ENCODE data around the gene CISH.
A peak's percentile ranks its signal among the peaks of the same experiment; 100 is the strongest.

Gene CISH

DNA sequence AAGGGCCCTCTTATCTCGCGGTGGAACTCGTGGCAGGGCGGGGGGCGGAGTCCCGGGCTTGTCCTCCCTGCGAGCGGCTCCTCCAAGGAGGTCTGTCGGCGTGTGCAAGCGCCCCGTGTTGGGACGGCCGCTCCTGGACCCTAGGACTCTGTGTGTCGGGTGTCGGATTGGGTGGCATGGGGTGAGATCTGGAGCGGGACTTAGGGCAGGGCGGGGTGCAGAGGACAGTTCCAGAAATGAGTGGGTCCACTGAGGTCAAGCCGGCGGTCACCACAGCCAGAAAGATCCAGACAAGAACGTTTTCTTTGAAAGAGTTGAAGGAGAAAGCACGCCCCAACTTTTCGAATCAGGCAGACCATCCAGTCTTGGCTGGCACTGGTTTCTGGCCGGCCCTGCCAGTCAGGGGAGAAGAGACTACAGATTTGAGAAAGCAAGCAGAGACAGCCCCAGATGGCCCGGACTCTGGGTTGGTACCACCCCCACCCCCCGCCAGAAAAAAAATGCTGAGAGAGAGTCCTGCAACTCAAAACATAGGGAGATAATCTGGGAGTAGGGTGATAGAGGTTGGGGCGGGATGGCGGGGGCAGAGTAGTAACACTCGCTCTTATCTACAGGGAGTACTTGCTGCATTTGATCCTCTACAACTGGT, 784 bp upstream of the CISH start:
- no peak for DNase-seq

DNA sequence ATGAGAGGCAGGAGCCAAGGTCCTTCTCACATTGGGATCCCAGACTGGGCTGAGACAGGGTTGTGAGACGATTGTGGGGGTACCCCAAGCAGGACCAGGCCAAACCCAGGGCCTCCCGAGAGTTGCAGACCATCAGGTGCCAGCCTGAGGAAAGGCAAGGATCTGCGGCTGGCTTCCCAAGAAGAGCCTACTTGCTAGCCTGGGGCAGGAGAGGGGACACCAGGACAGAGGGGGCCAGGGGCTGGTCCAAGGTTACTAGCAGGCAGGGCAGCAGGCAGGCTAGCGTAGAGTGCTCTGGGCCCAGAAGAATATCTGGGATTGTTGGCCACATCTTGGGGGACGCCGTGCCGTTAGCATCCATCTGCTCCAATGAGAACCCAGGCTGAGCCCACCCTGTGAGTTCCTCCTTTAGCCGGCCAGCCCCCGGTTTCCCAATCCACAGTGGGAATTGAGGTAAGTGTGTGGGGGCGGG, 546 bp downstream of the CISH start:
- no peak for DNase-seq

DNA sequence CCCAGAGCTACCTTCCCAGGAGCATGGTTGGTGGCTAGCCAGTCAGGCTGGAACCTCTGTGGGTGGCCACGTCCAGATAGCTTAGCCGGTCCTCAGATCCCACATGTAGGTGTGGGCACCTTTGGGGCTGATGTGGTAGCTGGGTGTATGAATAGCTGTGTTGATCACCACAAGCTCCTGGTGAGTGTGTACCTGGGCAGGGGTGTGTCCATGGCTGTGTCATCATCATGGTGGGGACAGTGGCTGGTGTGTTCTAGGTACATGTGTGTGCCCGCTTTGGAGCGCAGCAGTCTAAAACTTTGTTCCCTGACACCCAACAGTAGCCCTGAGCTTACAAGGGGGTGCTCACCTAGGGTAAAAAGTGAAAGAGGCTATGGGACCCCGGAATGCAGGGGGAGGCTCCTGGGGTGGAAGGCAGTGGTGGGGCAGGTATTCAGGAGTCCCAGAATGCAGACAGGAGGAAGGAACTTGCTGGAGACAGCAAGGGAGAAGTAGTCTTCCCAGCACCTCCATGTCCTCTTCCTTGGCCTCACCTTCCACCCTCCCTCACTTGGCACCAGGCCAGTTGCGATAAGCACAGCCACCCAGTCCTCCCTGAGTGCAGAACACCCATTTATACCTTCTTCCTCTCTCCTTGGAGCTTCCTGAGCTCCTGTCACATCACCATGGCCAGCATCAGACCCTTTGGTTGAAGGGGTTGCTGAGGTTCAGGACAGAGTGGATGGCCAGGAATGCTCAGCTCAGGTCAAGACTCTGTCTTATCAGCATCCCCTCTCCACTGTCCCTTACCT, 1.2 kb downstream of the CISH start:
- no peak for DNase-seq

DNA sequence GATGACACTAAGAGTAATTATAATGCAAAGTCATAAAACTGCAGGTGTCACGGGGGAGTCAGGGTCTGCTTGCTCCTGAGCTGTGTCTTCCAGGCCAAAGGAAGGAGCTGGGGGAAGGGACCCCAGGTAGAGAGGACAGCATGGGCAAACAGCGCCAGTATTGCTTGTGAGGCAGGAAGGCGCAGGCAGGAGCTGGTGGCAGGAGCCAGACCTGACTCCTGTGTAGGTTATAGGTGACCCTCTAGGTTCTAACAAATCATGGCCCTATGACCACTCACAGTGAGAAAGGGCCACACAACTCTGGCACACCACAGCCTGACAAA, 1.9 kb downstream of the CISH start:
- DNase-seq, result no peak

DNA sequence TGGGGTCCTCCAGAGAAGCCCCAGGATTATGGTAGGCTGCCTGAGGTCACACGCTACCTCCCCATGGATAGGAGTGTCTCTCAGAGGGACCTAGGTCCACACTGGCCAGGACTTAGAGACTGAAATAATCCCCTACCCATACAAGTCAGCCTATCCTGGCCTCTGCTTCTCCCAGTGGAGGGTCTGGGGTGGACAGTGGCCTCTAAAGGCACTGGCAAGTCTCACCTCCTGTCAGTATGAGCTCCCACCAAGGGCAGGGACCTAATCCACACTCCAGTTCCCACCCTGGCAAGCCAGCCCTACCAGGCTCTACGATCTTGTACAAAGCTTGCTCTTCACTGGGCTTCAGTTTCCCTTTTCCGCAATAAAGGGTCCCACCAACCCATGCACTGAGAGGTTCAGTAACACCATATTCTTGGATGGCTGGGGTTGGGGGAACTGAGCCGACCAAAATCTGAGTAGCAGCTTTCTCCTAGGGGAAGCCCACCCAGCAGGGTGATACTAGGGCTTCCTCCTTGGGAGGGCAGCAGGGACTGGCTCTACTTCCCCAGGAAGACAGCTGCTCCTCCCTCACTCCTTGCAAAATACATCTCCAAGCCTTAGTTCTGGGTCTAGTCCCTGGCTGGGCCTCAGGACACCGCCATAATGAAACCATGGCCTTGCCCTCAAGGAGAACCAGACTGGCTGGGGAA, 2.4 kb downstream of the CISH start:
- peak; percentile 65 for DNase-seq

DNA sequence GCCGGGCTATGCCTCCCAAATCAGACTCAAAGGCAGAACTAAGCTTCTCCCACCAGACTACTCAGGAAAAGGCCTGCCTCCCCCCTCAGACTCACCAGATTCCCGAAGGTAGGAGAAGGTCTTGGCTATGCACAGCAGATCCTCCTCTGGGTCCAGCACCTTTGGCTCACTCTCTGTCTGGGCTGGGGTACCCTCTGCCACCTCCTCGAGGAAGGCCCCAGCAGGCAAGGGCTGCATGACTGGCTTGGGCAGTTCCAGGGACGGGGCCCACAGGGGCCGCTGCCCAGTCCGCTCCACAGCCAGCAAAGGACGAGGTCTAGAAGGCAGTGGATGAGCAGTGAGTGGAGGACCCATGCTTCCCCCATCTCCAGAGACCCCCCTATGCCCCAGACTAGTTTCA, 3.3 kb downstream of the CISH start:
- no peak for DNase-seq

DNA sequence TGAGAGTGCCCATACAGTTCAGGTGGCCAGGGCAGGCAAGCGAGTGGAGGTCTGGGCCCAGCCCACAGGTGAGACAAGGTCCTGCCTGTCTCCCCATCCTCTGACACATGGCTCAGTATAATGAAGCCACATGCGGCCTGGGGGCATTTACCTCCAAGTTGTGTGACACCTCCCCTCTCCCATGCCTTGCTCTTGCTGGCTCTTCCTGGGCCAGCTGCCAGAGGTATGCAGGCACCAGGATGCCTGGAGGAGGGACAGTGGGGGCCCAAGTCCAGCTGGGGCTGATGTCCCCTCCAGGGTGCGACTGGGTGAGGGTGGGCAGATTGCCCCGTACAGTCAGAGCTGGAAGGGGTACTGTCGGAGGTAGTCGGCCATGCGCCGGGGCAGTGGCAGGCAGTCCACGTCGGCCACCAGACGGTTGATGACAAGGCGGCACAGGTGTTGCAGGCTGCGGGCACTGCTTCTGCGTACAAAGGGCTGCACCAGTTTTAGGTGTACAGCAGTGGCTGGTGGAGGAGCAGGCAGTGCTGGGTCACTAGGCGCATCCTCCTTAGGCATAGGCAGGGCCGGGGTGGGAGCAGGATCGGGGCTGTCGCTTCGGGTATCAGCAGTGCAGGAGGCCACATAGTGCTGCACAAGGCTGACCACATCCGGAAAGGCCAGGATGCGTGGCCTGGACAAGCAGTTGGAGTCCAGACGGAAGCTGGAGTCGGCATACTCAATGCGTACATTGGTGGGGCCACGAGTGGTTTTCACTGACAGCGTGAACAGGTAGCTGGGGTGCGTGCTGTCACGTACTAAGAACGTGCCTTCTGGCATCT, 4.1 kb downstream of the CISH start:
- no peak for DNase-seq

DNA sequence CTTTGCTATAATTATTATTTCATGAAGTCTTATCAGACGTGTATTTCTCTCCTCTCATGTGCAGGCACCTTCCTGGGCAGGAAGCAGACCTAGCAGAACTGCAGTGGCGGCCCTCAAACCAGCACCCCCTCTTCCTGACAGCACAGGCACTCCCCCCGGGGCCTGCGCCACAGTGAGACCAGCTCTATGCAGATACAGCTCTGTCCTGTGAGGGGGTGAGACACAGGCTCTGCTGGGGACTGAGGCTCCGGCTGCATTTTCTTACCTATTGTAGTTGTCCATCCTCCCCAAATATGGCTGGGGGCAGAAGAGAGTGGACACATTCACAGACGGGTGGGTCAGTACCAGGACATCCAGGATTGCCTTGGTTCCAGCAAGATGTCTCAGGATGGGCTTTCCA, 5.0 kb downstream of the CISH start:
- no peak for DNase-seq

DNA sequence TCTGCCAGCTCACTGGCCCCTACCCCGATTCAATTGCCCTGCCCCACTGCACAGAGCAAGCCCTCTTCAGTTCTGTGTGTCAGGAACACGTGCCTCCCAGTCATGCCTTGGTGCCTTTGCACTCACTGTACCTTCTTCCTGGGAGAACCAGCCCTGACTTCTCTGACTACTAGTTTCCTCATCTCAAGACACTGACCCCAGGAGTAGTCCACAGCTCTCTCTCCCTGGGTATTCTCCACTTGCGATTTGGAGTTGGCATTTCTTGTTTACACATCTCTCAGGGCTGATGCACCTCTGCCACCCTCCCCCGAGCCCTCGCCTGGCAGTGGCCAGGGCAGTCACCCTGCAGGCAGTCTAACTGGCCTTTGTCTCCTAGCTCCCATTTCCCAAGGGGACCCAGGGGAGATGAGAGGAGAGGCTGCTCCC, 5.7 kb downstream of the CISH start:
- DNase-seq, result peak; percentile 71

DNA sequence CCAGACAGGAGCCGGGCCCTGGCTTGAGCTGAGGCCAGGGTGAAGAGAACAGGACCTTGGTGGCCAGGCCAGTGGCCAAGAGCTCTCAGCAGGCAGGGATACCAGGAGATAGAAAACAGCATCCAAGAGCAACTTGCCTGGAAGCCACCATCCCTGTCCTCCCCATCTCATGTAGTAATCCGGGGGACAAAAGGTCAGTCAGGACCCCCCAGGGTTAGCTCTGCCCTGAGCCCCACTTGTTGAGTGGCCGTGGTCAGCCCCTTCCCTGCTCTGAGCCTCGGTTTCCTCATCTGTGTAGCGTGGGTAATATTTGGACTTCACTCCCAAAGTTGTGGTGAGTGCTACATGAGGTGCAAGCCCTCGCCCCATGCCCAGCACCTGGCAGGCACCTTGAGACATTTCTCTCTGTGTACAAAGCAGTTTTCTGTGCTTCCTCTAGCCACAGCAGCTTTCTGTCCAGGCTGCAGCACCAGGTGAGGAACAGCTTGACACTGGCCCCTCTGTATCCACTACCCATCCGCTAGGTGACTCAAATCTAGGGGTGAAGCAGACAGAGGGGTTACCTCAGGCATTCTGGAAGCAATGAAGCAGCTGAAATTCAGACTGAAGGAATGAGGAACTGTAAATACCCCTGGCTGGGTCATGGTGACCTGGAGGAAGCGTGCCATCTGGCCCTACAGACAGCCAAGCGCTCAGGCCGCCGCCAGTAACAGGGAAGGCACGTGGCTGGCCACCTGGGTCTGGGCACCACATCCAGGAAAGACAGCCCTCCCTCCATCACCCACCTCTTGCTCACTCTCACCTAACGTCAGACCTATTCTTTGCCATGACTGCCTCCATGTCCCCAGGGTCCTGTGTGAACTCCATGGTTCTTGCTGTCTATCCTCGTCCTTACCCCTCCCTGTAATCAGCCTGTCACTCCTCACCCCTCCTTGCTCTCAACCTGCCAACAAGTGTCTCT, 6.7 kb downstream of the CISH start:
- peak; percentile 50 for DNase-seq

DNA sequence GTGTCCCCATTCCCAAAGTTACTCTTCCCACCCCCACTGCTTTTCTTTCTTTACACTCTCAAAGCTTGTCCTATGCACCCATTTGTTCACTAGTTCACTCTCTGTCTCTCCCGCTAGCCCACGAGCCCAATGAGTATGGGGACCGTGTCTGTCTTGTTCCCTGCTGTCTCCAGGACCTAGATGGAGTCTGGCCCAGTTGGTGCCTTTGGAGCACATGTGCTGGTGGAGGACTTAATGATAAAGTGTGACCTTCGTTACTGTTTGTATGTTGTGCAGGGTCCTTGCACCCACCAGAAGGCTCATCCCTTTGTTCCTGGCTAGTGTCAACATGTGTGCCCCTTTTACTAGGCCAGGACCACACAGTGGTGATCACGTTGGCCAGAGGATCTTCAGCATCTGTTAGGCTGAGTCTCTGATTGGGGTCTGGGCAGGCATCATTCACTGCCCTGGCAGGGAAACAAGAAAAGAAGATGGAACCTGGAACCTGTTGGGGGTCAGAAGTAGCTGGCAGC, 7.4 kb downstream of the CISH start:
- DNase-seq, result no peak

DNA sequence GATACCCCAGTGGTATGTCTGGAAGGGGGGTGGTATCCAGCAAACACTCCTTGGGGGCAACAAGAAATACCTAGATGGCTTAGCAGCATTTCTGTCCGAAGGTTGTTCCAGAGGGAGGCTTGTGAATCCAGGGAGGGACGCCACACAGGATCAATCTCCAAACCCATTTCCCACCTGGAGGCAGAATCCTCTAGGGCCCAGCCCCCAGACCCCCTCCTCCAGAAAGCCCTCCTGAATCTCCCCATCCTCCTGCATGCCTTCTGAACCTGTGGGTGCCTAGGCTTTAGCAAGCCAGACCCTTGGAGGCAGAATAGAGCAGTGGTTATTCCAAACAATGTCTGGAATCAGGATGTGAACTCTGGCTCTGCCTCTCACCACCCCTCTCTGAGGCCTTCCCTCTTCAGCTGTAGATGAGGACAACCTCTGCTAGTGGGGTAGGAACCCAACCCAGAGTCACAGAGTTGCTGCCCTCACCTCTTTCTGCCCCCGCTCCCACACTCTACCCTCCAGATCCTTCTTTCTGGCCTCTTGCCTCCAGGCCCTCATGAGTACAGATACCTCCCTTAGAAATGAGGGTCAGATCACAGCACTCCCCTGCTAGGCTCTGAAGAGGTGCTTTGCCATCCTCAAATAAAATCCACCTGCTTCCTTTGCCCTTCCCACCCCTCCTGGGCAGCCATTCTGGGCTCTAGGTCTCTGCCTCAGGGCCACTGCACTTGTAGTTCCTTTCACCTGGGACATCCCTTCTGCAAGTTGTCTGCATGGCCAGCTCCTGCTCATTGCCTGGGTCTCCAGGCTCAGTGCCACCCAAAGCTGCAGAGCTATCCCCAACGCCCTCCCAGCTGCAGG, 8.1 kb downstream of the CISH start:
- DNase-seq, result no peak

DNA sequence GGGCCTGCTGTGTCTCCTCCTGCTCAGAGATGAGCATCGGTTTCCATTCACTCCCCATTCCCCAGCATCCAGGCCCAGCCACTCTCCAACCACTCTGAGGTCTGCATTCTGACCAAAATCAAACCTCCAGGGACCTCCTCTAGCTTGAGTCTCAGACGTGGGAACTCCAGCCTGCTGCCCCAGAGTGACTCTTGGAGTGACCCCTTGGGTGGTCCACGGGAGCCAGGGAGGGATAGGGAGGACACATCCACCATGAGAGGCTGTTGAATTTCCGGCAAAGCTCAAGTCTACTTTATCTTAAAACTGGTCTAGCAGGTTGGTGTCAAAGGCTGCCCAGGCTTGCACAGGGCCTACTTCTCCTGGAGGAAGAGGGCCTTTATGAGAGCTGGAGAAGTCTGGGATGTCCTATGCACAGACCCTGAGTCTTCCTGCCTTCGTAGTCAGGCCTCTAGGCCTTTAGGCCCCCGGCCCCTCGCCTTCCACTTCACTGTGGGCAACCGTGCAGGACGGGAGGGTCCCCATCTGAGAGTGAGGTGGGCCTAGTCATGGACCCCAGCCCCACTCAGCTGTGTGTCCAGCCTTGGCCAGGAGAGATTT, 8.9 kb downstream of the CISH start:
- no peak for DNase-seq

DNA sequence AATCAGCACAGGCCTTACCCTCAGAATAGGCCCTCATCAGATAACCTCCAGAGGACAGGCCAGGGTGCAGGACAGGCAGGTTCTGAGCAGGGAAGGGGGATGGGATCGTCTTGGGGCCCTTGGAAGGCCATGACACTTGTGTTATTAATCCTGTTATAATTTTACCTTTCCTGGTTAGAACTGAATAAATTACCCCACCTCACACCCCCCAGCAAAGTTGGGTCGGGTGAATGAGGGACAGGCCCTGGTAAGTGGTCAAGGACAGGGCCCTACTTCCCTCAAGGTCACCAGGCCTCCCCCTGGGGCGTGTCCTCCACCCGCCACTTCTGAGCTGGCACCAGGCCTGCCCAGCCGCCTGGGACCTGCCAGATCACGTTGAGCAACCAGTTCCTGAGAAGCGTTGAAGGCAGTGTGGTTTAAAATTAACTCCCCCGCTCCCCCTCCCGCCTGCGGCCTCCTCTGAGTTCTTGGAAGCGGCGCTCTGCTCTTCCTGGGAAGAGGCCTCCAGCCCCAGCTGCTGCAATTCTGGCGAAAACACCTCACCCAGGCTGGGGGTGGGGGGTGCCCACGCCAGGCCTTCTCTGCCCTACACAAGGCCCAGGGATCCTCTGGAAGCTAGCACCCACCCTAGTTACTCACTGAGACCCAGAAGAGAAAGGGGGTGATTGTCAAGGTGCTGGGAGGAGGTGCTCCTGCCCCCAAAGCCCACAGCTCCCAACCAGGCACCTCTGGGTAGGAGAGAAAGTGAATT, 10.6 kb downstream of the CISH start:
- peak; percentile 93 for DNase-seq

DNA sequence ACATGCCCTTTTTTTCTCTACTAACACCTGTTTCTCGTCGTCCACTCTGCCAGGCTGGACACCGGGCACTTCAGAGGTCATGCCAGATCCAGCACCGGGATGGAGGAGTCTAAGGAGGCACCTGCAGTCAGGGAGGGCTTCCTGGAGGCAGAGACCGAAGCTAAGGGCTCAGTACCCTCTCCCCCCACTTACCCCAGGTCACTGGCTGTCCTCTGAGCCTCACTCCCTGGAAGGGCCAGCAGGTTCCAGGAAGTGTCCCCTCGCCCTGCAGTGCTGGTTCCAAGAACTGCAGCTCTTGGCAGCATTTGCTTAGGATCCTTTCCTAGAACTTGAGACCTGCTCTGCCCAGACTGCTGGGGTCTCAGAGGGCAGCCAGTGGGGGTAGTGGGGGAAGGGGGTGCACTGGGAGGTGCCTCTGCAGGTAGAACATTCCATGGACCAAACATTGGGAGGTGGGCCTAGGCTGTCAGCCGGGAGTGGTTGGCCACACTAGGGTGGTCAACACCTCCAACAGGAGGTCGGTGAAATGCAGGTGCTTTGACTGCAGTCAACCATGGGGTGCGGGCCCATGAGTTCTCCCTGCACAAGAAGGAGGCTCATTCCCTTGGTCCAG, 11.3 kb downstream of the CISH start:
- no peak for DNase-seq

DNA sequence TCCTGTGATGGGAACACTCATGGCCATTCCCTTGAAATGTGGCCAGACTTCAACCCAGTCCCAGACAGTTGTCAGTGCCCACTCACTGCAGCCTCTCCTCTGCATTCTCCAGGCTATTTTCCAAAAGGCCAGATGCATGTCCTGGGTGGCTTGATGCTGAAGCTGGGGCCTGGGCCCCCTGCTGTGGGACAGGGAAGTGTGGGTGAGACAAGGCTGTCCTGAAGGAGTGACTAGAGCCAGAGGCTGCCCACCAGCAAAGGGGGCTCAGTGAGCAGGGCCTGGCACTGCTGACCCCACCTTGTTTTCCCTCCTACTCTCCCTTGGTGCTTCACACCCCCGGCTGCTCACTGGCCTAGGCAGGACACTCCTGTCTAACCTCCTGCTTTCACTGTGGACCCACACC, 11.9 kb downstream of the CISH start:
- no peak for DNase-seq

DNA sequence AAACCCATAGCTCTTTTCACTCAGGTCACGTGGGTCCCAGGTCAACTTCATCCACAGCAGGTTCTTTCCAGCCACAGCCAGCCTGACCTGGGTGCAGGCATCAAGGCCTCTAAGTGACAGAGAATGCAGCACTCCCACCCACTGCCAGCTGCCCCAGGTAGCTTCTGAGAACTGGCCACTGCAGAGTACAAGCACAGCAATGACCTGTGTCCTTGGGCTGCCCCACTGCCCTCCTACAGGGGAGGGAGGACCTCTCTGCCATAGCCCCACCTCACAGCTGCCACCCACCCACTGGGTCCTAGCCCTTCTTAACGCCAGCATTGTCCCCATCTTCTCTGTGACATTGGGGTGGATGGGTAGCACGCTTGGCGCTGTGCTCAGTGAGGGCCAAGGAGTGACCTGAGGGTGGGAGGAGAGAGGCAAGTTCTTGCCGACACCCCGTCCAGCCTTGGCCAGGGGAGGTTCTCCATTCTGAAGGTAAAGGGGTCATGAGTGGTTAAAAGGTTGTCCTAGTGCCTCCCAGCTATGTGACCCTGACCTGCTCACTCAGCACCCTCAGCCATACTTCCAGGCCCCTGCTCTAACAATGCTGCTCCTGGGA, 12.4 kb downstream of the CISH start:
- no peak for DNase-seq

DNA sequence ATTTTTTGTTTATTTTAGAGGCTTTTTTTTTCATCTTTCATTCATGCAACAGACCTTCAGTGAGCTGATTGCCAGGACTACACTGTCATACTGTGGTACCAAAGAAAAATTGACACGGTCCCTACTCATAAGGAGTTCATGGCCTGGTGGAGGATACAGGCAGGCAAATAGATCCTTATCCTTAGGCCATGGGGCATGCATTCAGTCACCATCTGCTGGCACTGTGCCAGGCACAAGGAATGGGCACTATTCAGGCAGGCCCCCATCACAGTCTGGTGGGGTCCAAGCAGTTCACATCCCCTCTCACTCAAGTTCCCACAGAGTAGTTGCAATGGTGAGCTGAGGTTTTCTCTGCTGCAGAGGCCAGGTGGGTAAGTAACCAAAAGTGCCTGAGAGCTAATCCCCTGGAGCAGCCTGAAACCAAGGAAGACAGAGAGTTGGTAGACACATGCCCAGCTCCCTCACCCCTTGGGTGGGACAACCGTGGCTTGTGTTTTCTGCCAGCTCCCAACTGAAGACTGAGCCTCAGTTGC, 17.3 kb downstream of the CISH start:
- no peak for DNase-seq
